ENCODE data around the gene PRR5.
"Not testable (repeated sequence)": the region's sequence is repeated elsewhere in the genome, so short reads cannot be mapped to it uniquely, and the experiment has no call there.

GRCh38 chr22:44652866-44653265 is 49.1 kb upstream of the PRR5 start:
- TF ChIP-seq CTCF (conservative IDR thresholded peaks at IDR 0.05 in 1 of 2, IDR thresholded peaks at IDR 0.05 in 1 of 2; ENCODE audit: low read depth in 1 of 2, low read length in 2 of 2); EZH2 (IDR thresholded peaks at IDR 0.05; ENCODE audit: low read length, missing control alignments): not testable (repeated sequence)
